Measurements from ENCODE around the gene KRIT1. TPM values are rescaled to one million over a fixed set of nuclear protein-coding genes. Genes with fewer than 3 reads are reported as not detected.
"Not testable (repeated sequence)": the region's sequence is repeated elsewhere in the genome, so short reads cannot be mapped to it uniquely, and the experiment has no call there.

KRIT1 gene
- 43.6 and 45.5 TPM in 2 replicates for total RNA-seq

- intact Hi-C loops (cut with micrococcal nuclease): loop anchor here (1.0 to 5.0 kb wide), 8 partner anchors 67 to 987 kb away; partner anchors contain the start of genes AKAP9, CYP51A1, GATAD1 and LRRD1
Measured at GRCh38 chr7:92245487-92246359, at the start of gene KRIT1, which contains the start of gene ANKIB1. KRIT1 (minus strand) TSS chr7:92245914; CDS start chr7:92242135, 3,779 bp downstream. ANKIB1 (plus strand) TSS chr7:92245974; CDS start chr7:92294979, 49,005 bp downstream.

- intact Hi-C loops (cut with micrococcal nuclease): no loop called here
Measured at GRCh38 chr7:92295391-92295790, 49.7 kb upstream of the KRIT1 start.

GRCh38 chr7:92293896-92294590 is 48.3 kb upstream of the KRIT1 start:
- intact Hi-C loops (cut with micrococcal nuclease): loop anchor here (1.0 kb wide), 1 partner anchor 47 kb away; no protein-coding TSS in a partner anchor

- intact Hi-C loops (cut with micrococcal nuclease): no loop called here
Measured at GRCh38 chr7:92292981-92293380, 47.3 kb upstream of the KRIT1 start.

DNA sequence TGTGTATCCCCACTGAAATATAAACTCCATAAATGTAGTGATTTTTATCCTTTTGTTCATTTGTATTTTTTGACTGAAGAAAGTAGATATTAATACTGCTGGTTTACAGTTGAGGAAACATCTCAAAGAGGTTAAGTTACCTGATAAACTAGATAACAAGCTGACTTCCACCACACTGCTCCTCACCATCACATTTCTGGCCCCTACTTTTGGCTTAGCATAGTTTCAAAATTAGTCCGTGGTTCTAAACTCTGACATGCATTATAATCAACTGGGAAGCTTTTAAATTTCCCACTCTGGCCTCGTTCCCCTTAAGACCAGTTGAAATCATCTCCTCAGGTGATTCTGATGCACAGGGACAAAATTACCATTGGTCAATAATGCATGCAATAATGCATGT is 43.6 kb upstream of the KRIT1 start:
- intact Hi-C loops (cut with micrococcal nuclease): no loop called here

DNA sequence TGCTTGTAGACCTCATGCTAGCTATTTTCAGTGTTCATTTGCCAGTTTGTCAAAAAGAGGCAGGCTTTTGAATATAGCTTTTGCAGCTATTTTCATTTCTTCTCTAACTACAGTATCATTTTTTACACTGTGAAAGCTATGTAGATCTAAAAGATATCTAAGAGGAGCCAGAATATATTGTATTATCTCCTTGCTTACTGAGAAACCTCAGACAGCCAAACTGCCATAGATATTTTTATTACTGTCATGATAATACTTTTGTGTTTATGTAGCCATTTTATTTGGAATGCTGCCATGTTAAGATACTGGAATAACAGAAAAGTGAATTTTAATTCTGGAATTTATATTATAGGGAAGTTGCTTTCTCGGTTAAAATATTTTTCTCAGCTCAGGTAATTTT is 37.2 kb upstream of the KRIT1 start:
- intact Hi-C loops (cut with micrococcal nuclease): no loop called here

GRCh38 chr7:92282221-92282814 is 36.6 kb upstream of the KRIT1 start:
- intact Hi-C loops (cut with micrococcal nuclease): no loop called here

DNA sequence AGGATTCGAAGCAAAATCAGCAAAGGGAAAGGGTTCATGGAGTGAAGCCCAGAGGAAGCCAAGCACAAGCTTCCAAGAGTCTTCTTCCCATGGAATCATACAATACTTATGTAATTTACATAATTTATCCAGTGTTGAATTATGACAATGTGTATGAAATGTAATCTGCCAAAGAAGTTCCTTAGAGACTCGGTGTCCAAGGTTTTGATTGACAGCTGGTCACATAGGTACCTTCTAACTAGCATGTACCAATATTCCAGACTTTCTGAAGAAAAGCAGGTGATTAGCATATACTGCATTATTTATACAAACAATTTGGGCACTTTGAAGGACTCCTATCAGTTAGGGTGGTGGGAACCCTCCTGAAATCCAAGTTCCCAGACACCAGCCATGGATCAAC is 35.3 kb upstream of the KRIT1 start:
- intact Hi-C loops (cut with micrococcal nuclease): no loop called here

DNA sequence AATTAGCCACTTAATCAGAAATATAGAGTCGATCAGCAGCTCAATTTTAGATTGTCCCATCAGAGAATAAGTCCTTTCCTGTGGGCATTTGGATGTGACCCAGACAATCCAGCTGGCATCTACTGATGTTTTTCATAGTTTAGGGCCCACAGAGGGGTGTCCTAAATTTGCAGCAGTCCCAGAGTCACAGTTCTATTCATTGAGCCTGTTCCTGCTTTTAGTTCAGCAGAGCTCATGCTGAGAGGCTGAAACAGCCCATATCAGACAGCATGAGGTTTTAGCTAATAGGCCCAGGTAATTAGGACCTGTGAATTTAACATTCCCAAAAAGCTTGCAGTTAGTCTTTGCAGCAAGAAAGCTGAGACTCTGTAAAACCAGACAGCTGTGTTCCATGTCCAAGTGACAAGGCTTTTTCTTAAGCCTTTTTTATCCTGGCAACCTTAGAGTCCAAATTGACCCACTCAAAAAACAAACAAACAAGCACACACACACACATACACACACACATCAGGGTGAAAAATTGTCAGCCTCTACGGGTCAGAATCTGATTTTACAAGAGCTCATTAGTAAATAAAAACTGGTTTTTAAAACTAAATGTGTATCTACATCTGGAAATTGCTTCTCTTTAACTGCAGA is 33.8 kb upstream of the KRIT1 start:
- intact Hi-C loops (cut with micrococcal nuclease): no loop called here

- intact Hi-C loops (cut with micrococcal nuclease): no loop called here
Measured at GRCh38 chr7:92276460-92276864, 30.7 kb upstream of the KRIT1 start.

DNA sequence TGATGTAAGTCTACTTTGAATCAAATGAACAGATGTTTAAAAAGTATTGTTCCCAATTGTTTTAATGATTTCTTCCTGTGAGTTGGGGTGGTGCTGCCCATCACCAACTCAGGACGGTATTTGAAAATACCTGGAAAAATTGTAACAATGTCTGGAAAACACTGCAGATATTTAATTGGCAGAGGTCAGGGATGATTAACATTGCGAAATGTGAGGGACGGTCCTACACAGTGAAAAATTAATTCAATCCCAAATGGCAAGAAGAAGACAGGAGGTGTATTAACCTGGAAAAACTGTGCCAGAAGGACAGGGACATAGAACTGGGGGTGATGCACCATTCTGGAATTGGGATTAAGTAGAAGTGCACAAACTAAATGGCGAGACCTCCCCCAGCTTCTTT is 29.6 kb upstream of the KRIT1 start:
- intact Hi-C loops (cut with micrococcal nuclease): no loop called here

- intact Hi-C loops (cut with micrococcal nuclease): no loop called here
Measured at GRCh38 chr7:92268921-92269320, 23.2 kb upstream of the KRIT1 start.

DNA sequence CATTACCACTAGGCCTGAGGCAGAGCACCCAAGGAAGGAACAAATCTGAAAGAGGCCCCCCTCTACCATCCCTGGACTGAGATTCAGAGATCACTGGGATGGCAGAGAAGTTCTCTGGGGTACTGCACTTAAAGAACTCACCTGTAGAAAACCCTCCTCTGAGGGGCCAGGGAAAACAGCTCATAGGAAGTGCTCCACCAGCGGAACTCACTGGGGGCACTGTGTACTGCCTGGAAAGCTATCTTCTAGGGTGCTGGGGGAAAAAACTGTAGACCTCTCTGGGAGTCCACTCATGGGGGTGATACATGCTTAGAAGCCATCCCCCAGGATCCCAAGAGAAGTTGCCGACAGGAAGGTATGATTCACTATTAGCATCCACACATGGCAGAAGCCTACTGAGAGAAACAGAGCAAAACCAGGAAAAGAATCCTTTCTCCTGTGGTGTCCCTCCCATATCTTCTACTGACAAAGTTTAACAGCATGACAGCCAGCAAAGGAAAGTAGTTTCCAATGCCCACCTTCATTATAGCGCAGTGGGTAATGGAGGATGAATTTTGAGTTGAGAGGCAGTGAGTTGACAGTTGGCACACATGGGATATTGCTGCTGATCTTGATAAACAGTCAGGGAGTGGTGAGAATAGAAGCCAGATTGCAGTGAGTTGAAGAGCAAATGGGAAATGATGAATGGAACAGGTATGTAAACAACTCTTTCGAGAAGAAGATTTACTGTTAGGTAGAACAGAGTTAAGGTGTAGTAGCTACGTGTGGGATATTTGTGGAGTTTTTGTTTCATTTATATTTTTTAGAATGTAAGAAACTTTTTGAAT is 20.9 kb upstream of the KRIT1 start:
- intact Hi-C loops (cut with micrococcal nuclease): no loop called here

- intact Hi-C loops (cut with micrococcal nuclease): no loop called here
Measured at GRCh38 chr7:92260248-92260781, 14.6 kb upstream of the KRIT1 start.

- intact Hi-C loops (cut with micrococcal nuclease): no loop called here
Measured at GRCh38 chr7:92259610-92260247, 14.0 kb upstream of the KRIT1 start.

DNA sequence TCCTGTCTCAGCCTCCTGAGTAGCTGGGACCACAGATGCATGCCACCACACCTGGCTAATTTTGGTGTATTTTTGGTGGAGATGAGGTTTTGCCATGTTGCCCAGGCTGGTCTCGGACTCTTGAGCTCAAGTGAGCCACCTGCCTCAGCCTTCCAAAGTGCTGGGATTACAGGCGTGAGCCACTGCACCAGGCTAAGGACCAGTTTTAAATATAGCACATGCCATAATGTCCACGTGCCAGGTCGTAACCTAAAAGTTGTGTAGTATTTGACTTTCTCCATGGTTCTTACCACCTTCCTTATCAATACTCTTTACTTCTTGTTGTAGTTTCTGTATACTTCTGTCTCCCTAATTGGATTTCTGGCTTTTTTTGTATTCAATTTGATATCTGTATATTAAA is 13.3 kb upstream of the KRIT1 start:
- intact Hi-C loops (cut with micrococcal nuclease): no loop called here

- intact Hi-C loops (cut with micrococcal nuclease): no loop called here
Measured at GRCh38 chr7:92255308-92255707, 9.6 kb upstream of the KRIT1 start.

DNA sequence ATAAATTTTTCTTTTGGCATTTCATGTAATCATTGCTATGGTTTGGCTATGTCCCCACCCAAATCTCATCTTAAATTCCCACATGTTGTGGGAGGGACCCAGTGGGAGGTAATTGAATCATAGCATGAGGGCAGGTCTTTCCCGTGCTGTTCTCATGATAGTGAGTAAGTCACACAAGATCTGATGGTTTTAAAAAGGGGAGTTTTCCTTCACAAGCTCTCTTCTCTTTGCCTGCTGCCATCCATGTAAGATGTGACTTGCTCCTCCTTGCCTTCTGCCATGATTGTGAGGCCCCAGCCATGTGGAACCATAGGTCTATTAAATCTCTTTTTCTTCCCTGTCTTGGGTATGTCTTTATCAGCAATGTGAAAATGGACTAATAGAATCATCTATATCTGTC is 9.1 kb upstream of the KRIT1 start:
- intact Hi-C loops (cut with micrococcal nuclease): not testable (repeated sequence)

- intact Hi-C loops (cut with micrococcal nuclease): no loop called here
Measured at GRCh38 chr7:92253251-92253650, 7.5 kb upstream of the KRIT1 start.

DNA sequence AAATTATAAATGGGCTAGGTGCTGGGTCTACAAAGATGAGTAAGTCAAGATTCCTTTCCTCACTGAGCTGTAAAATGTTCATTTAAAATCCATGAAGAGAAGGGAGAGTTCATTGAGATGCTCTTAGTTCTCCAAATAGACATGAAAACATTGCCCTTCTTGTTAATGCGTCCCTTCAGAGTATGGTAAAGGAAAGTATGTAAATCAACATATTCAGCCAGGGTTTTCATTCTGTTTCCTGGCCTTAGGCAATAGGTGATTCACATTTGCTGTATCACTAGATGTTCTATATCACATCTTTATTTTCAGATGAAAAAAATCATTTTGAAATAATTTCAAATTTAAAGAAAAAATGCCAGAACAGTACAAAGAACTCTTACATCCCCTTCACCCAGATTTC is 5.5 kb upstream of the KRIT1 start:
- intact Hi-C loops (cut with micrococcal nuclease): no loop called here
